ENCODE data around the gene NR3C2. TPM values are rescaled to one million over a fixed set of nuclear protein-coding genes. Genes with fewer than 3 reads are reported as not detected.

Gene NR3C2
- total RNA-seq, 2 experiments from 2014 or later, result 5.3 to 5.7 TPM

DNA sequence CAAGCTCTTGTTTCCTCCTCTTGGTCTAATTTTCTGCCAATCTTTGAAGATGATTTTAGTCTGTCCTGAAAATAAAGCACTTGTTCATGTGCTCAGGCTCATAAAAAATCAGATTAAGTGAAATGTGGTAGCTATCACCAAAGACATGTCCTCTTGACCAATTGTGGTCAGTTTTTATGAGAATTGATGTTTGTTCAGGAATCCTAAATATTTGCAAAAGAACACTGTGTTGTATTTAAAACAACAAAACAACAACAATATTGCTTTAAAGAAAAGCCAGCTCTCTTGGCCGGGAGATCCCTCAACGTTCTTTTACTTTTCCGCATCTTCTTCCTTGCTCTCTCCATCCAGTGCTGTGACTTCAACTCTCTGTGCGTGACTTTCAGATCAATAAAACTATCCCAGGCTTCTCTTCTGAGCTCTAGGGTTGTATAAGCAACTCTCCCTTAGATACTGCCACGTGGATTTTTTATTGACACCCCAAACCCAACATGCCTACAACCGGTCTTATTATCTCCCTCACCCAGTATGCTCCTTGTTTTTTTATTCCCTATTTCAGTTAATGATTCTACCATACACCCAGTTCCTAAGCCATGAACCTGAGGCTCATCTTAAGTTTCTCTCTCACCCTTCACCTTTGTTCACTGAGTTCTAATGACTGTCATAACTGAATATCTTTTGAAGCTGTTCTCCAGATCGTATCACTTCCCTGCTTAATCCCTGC, 400.4 kb downstream of the NR3C2 start:
- ATAC-seq, result no peak
- Mint-ChIP-seq H3K9me3 (ENCODE audit: insufficient read depth) (no peaks in the 10 kb centered on the region), H3K36me3 (ENCODE audit: low read depth) (peaks cover 9% of the 10 kb centered on the region), H3K27ac (no peak overlapping the region), H3K4me1 (ENCODE audit: low read depth) (peaks cover 30% of the 10 kb centered on the region), H3K27me3 (ENCODE audit: low read depth) (no peaks in the 10 kb centered on the region), H3K4me3 (no peak overlapping the region)
- POLR2A ChIA-PET, result no interaction called here
- CTCF ChIA-PET, result interaction anchor here (0.7 to 1.8 kb wide), 5 partner anchors 15 to 174 kb away, joined by 3 to 7 read pairs (median 4); no protein-coding TSS in a partner anchor
- no peak for DNase-seq

DNA sequence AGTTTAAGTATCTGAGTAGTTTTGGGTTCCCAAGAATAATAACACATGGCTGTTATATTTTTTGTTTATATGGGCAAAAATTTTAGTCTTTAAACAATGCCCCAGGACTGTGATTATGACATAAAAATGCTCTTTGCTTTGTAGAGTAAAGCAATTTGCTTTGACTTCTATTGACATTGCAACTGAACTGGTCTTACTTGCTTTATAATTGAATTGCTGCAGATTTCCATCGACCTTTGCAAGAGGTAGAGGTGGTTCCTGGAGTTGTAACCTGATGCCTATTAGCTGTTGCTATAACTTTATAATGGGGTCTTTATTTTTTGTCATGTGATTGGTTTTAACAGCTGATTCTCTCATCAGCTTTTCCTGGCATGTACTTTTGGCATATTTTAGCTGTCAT, 407.4 kb downstream of the NR3C2 start:
- H3K36me3 Mint-ChIP-seq (ENCODE audit: low read depth), result peaks cover 6% of the 10 kb centered on the region
- DNase-seq (no peak), ATAC-seq (no peak)
- H3K4me3 Mint-ChIP-seq, result no peak overlapping the region
- no peaks in the 10 kb centered on the region for H3K9me3 Mint-ChIP-seq (ENCODE audit: insufficient read depth)
- H3K4me1 Mint-ChIP-seq (ENCODE audit: low read depth), result peaks cover 6% of the 10 kb centered on the region
- CTCF ChIA-PET, result interaction anchor here (1.3 kb wide), 1 partner anchor 10 kb away, joined by 4 read pairs; no protein-coding TSS in a partner anchor
- H3K27ac Mint-ChIP-seq, result no peak overlapping the region
- POLR2A ChIA-PET, result no interaction called here
- no peaks in the 10 kb centered on the region for H3K27me3 Mint-ChIP-seq (ENCODE audit: low read depth)

DNA sequence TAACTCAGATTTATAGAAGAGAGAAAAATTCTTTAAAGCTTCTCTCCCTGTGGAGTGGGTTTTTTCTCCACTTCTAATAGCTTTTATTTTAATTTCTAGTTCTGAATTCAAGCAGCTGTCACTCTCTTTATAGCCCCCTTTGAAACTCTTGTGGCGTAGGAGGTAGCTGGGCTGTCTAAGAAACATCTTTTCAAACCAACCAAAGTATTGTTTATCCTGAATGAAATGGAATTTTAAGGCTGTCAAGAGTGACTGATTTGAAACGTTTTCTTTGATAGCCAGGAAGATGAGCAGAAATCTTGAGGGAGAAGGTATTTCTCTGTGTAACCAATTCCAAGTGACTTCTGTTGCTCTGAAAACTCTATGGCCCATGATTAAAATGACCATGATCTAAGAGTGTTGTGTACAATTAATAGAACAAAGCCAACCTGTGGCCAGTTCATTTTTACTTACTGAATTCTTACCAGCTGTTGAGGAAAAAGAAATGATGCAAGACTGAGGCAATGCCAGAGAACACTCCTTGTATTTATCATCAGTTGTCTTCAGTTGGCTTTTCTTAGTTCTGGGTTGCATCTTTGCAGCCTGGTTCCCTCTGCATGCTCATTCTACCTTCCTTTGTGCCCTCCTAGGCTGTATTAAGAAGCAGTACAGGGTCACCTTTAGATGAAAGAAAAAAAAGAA, 411.9 kb downstream of the NR3C2 start:
- peaks cover 6% of the 10 kb centered on the region for H3K9me3 Mint-ChIP-seq (ENCODE audit: insufficient read depth)
- H3K27ac Mint-ChIP-seq, result no peak overlapping the region
- CTCF ChIA-PET, result interaction anchor here (1.0 to 1.9 kb wide), 2 partner anchors 15 to 164 kb away, joined by 3 to 7 read pairs; no protein-coding TSS in a partner anchor
- DNase-seq, result no peak
- no peak overlapping the region for H3K4me3 Mint-ChIP-seq
- POLR2A ChIA-PET, result no interaction called here
- H3K36me3 Mint-ChIP-seq (ENCODE audit: low read depth), result peaks cover 4% of the 10 kb centered on the region
- no peak for ATAC-seq
- no peaks in the 10 kb centered on the region for H3K4me1 Mint-ChIP-seq (ENCODE audit: low read depth)
- H3K27me3 Mint-ChIP-seq (ENCODE audit: low read depth), result no peaks in the 10 kb centered on the region

DNA sequence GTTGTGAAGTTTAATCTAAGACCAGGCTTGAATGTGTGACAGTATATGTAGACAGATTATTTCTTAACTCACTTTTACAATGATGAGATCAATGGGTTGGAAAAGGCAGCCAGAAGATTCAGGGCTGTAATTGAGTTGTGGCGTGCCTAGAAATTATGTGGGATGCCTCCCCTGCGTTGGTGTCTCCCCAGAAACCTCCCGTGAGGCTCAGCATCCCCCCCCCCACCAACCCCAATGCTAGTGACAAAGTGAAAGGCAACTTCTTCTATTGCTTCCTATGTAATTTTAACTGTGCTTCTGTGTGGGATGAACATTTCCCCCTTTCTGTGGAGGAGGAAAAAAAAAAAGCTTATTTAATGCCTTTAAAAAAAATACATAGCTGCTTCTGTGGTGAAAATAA, 412.4 kb downstream of the NR3C2 start:
- peaks cover 6% of the 10 kb centered on the region for H3K9me3 Mint-ChIP-seq (ENCODE audit: insufficient read depth)
- no peak overlapping the region for H3K4me3 Mint-ChIP-seq
- CTCF ChIA-PET, result interaction anchor here (1.0 to 1.9 kb wide), 2 partner anchors 15 to 163 kb away, joined by 3 to 7 read pairs; no protein-coding TSS in a partner anchor
- H3K4me1 Mint-ChIP-seq (ENCODE audit: low read depth), result no peaks in the 10 kb centered on the region
- ATAC-seq, result no peak
- no peak overlapping the region for H3K27ac Mint-ChIP-seq
- POLR2A ChIA-PET, result no interaction called here
- no peaks in the 10 kb centered on the region for H3K27me3 Mint-ChIP-seq (ENCODE audit: low read depth)
- peaks cover 4% of the 10 kb centered on the region for H3K36me3 Mint-ChIP-seq (ENCODE audit: low read depth)
- no peak for DNase-seq

Measured in activated CD8-positive, alpha-beta T cell treated with anti-CD3 and anti-CD28 coated beads, Interleukin-2, amount 10 ng/mL, durations not matched to agents 7 days and 5 days (primary cell).